PC-9 (cell line): ENCODE data around the gene CCDC167.

Experiments used
- CTCF ChIP-seq: fragments of 200-600 bp; sonication (generic); conservative IDR thresholded peaks from 2 replicates; pipeline ENCODE4 v1.6.1; 2017; ENCODE audit warnings: mixed run types, antibody characterized with exemption, mild to moderate bottlenecking, moderate library complexity
- EZH2 ChIP-seq: fragments of 200-600 bp; sonication (generic); IDR thresholded peaks from 2 replicates; pipeline ENCODE4 v1.8.0; 2017; ENCODE audit warnings: antibody characterized with exemption, low read depth

GRCh38 chr6:37456816-37457560 is 42.7 kb downstream of the CCDC167 start:
- no peak for TF ChIP-seq EZH2
- TF ChIP-seq CTCF, result no peak
